GM19043 (cell line): ENCODE data around the gene PPP1R15A.
A peak's percentile ranks its signal among the peaks of the same experiment; 100 is the strongest.
"Not testable (repeated sequence)": the region's sequence is repeated elsewhere in the genome, so short reads cannot be mapped to it uniquely, and the experiment has no call there.

Source experiments
- ATAC-seq: cut with Tn5 transposase; IDR thresholded peaks from one replicate; pipeline ENCODE4 v1.9.1; 2021; ENCODE audit warnings: low read depth; ENCODE audit not compliant: unreplicated experiment

Gene PPP1R15A

DNA sequence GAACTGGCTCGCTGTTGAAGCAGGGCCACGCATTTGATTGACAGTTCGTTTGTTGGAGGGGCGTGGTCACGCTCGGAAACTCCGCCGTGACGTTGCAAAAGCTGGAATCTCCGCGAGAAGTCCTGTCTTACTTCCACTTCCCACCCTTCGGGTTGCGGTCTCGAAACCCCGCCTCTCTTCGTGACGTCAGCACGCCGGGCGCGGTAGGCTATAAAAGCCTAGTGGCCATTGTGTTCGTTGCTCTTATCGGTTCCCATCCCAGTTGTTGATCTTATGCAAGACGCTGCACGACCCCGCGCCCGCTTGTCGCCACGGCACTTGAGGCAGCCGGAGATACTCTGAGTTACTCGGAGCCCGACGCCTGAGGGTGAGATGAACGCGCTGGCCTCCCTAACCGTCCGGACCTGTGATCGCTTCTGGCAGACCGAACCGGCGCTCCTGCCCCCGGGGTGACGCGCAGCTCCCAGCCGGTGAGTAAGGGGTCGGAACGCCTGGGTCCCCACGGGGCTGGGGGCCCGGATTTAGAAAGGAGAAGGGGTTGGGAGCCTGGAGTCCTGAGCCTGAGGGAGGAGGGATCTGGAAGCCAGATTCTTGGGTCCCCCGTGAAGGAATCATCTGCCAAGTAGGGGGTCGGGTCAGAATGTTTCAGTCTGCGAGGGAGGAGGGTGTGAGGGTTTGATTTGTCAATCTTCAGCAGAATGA lies at the start of gene PPP1R15A:
Gene PPP1R15A, plus strand, starts transcription at position 240 of the 702 bp plus-strand sequence. CDS start 813 bp downstream, outside the sequence.
- ATAC-seq, result peak; percentile 46

DNA sequence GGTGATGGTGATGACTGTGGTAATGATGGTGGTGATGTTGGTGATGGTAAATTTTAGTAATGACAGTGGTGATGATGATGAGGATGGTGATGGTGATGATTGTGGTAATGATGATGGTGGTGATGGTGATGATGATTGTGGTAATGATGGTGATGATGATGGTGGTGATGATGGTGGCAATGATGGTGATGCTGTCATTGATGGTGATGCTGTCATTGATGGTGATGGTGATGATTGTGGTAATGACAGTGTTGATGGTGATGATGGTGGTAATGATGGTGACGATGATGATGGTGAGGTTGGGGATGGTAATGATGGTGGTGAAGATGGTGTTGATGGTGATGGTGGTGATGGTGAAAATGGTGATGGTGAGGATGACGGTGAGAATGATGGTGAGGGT lies 49.7 kb upstream of the PPP1R15A start:
- ATAC-seq, result no peak

DNA sequence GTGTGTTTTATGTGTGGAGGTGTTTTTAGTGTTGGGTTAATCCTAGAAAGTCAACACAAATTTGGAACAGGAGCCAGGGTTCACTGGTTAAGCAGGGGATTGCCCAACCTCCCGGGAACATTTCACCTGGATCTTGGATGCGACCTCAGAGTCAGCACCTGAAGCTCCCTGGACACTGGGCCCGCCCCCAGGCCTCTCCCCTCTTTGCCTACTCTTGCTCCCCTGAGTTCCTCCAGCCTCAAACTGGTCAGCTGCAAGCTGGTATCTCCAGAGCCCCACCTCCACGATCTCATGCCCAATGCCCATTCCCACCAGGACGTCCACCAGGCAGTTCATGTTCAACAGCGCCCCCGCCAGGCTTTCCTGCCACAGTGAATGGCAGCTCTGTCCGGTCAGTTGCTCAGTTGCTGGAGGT lies 45.6 kb upstream of the PPP1R15A start:
- ATAC-seq, result no peak

DNA sequence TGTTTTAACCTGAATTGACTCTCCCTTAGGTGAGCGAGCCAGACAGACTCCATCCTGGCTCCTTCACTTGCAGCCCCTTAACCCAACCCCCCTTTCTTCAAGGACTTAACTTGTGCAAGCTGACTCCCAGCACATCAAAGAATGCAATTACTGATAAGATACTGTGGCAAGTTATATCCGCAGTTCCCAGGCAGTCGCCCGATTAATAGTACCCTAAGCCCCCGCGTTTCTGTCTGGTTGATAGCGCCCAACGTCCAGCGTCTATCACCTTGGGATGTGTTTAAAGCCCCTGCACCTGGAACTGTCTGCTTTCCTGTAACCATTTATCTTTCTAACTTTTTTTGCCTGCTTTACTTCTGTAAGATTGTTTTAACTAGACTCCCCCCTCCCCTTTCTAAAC lies 42.1 kb upstream of the PPP1R15A start:
- ATAC-seq, result no peak

DNA sequence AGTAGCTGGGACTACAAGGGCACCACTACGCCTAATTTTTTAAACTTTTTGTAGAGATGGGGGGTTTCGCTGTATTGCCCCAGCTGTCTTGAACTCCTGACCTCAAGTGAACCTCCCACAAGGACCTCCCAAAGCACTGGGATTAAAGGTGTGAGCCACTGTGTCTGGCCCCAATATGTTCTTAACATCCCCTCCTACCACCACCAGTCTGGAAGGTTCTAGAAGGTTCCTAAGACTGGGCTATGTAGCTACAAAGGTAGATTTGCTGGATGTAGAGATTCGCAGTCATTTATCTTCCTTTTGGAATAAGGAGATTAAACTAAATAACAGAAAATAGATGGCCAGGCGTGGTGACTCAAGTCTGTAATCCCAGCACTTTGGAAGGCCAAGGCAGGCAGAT lies 41.3 kb upstream of the PPP1R15A start:
- ATAC-seq, result no peak

DNA sequence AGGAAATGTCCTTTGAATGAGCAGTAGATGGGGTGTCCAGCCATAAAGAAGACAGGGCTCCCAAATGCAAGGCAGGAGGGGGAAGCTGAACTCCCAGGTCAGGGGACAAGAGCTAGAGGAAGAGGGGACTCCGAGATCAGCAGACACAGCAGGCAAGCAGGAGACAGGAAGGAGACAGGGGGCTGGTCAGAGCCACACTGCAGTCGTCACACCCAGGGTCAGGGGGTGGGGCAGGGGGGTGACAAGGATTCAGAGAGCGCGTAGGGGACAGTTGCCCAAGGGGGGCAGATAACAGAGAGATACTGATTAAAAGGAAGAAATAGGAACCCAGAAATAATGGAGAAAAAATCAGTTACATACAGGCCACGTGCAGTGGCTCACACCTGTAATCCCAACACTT lies 39.2 kb upstream of the PPP1R15A start:
- no peak for ATAC-seq

DNA sequence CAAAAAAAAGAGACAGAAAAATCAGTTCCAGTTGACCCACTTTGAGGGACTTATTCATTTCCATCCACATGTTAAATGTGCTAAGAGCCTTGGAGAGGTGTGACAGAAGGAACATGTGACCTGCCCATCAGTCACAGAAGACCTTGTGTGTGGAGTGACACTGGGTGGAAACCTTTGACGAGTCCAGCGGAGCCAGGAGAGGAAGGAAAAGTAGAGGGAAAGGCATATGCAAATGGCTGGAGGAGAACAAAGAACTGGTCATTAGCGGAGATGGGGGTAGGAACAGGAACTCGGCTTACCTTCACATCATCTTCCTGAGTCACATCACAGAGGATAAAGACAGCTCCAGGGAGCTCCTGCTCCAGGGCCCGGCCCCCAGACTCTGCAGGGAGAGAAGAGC lies 38.2 kb upstream of the PPP1R15A start:
- ATAC-seq, result no peak

DNA sequence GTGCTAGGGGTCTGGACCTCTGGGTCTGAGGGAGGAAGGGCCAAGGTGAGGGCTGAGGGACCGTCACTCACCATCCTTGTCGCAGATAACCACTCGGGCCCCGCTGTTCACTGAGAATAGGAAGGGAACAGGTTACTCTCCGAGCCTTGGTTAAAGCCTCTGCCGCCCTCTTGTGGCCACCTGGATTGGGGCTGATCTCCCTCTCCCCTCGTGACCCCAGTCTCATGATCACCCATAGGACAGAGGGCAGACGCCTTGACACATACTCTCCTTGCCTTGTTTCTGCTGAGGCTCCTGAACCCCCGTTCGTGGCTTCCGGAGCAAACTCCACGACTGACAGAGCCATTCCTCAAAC lies 36.5 kb upstream of the PPP1R15A start:
- peak; percentile 63 for ATAC-seq

DNA sequence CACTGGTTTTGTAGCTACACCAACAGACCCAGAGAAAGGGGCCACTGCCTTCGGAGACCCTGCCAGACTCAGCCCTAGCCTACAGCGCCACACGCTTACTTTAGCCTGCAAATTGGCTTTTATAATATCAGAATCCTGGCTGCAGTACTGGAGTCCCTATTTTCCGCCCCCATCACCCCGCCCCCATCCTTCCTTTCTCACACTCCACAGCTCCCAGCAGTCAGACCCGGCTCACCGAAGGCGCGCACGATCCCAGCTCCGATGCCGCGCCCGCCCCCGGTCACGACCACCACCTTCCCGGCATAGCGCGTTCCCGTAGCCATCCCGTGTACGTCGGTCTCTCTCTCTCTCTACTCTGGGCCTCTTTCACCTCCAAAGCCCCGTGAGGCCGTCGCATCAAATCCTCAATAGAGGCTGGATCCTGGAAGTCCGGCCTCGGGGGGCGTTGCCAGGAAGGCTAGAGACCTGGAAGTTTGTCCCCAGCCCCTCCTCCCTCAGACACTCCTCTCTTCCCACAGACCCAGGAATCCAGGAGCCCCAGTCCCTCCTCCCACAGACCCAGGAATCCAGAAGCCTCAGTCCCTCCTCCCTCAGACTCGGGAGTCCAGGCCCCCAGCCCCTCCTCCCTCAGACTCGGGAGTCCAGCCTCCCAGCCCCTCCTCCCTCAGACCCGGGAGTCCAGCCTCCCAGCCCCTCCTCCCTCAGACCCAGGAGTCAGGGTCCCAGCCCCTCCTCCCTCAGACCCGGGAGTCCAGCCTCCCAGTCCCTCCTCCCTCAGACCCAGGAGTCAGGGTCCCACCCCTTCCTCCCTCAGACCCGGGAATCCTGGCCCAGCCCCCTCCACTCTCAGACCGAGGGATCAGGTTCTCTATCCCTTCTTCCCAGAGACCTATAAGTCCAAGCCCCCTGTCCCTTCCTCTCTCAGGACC lies 35.9 kb upstream of the PPP1R15A start, which contains the start of gene HSD17B14:
Gene HSD17B14, minus strand, starts transcription at position 403 of the 929 bp plus-strand sequence. Its CDS starts 80 bp downstream, at position 323.
- no peak for ATAC-seq

DNA sequence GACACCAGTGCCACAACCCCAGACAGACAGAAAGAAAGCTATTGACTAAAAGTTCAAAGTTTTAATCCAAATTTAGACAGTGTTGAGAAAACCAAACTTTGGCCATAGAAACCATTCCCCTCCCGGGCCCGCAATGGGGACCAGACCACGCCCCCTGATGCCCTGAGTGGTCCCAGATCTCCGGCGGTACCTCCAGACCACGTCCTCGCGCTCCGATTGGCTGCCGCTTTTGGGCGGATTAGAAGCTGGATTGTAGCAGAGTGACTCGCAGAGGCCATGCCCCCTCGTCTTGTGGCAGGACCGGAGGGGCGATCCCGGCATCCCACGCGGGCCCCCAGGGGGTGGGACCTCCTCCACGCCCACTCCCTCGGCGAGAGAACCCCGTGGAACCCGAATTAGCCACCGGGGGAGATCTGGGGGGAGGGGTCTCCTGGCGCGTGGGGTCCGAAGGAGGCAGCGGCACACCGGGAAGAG lies 35.1 kb upstream of the PPP1R15A start:
- no peak for ATAC-seq

DNA sequence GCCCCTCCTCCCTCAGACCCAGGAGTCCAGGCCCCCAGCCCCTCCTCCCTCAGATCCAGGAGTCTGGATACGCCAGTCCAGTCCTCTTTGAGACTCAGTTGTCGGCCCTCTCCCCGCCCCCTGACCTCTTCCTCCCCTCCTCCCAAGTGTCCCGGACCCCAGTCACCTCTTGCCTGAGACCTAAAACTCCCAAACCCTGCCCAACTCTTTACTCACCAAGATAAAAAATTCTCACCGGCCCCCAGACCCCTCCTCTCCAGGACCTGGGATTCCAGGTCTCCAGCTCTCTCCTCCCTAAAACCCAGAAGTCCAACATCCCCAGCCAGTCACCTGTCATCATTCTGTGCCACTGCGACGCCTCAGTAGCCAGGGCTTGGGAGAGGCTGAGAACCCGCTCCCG lies 34.5 kb upstream of the PPP1R15A start:
- no peak for ATAC-seq

DNA sequence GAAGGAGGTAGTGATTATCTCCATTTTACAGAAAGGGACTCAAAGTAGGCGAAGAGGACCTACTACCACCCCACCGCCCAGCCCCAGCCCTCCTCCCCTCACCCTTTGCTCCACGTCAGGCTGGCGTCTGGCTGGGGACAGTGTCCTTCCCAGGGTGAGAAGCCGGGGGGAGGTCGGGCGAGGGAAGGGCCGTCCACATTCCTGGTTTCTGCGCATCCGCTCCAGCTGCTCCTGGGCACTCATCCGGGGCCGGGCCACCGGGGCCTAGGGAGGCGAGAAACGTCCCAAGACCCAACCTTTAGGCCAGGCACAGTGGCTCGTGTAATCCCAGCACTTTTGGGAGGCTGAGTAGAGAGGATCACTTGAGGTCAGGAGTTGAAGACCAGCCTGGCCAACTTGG lies 31.2 kb upstream of the PPP1R15A start:
- ATAC-seq, result no peak

DNA sequence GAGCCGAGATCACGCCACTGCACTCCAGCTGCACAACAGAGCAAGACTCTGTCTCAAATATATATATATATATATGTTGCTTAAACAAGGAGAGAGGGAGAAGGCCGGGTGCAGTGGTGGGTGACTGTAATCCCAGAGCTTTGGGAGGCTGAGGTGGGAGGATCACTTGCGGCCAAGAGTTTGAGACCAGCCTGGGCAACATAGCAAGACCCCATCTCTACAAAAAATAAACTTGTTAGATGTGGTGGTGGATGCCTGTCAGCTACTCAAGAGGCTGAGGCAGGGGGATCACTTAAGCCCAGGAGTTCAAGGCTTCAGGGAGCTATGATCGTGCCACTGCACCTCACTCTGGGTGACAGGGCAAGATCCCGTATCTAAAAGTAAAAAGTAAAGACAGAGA lies 30.6 kb upstream of the PPP1R15A start:
- ATAC-seq, result no peak

DNA sequence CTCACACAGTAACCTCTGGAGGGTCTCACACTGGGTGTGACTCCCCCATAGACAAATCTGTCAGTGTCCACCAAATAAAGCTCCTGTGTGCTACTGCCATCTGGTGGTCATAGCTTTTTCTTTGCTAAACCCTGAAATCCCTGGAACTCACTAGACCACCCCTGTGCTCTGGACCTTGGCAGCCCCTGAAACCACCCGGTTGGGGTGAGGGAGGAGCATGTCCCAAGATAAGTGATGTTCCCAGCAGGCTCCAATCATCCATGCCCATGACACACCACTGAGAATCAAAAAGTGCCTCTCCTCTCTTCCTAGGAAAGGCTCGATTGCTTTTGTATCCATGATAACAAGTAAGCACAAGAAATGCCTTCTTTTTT lies 29.4 kb upstream of the PPP1R15A start:
- ATAC-seq, result no peak

DNA sequence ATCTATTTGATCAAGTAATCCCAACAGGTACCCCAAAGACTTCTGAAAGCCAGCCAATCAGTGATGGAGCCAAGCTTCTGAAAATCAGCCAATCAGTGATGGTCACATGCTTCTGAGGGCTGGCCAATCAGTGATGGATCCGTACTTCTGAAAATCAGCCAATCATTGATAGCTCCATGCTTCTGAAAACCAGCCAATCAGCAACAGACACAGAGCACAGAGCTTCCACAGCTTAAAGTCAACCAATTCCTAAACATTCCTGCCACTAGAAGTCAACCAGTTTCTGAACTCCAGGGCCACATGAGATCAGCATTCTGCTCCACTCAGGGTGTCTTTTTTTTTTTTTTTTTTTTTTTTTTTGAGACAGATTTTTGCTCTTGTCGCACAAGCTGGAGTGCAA lies 27.7 kb upstream of the PPP1R15A start:
- no peak for ATAC-seq

DNA sequence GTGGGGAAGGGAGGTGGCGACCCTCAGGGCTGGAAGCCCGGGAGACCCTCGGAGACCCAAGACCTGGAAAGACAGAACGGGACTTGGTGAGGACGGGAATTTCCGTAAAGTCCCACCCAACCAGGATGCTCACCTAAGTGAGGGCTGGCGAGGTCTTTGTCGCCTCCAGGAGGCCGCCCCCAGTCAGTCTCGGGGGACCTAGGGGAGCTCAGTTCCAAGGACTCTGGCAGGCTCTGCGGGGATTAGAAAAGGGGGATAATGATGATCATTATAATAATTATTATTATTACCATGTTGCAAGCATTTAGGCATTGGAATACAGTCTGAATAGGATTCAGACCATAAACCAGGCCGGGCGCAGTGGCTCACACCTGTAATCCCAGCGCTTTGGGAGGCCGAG lies 26.8 kb upstream of the PPP1R15A start:
- ATAC-seq, result no peak

DNA sequence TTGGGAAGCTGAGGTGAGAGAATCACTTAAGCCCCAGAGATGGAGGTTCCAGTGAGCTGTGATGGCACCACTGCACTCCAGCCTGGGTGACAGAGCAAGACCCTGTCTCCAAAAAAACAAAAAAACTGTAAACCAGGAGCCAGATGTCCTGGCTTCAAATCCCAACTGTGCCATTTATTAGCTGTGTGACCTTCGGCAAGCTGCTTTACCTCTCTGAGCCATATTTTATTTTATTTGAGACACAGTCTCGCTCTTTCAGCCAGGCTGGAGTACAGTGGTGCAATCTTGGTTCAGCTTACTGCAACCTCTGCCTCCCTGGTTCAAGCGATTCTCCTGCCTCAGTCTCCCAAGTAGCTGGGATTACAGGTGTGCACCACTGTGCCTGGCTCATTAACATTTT lies 25.6 kb upstream of the PPP1R15A start:
- not testable (repeated sequence) for ATAC-seq

DNA sequence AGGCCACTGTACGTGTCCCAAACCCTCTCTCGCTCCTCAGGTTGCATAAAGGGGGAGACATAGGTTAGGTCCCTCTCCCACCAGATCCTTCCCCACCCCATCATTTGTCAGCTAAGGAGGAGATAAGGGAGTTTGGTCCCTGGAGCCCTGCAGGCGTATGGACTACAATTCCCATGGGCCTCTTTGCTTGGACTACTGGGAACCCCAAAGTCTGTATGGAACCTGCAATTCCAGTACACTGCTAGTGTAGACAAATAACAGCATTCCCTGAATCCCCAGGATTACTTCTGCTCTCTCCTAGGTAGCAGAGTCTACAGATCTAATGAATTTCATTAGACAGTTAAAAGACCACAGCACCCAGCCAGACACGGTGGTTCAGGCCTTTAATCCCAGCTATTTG lies 19.9 kb upstream of the PPP1R15A start:
- ATAC-seq, result no peak

DNA sequence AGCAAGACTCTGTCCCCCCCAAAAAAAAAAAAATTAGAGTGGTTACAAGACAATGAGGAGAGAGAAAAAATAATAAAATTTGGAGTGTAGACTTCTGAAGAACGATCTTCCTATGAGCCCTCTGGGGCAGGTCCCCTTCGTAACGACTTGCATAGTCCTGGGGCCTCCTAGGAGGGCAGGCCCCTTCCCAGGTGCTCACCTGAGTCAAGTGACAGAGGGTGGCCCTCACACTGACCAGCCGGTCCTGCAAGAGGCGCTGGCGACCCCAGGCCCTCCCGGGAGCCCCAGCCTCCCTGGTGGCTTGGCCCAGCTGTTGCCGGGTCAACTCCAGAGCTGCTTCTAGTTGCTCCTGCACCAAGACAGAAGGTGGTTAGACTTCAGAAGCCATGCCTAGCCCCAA lies 18.7 kb upstream of the PPP1R15A start:
- no peak for ATAC-seq

DNA sequence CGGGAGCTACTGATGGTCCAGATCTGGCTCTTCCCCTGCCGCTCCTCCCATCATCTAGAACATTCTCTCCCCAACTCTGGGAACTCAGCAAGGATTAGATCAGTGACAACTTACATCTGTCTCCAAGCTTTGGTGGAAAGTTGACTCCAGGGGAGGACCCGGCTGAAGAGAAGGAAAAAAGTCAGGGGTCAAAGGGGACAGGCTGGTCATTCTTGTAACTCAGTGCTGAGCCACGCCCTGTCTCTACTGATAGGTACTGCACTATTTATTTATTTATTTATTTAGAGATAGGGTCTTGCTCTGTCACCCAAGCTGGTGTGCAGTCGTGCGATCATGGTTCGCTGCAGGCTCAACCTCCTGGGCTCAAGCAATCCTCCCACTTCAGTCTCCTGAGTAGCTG lies 18.1 kb upstream of the PPP1R15A start:
- no peak for ATAC-seq

DNA sequence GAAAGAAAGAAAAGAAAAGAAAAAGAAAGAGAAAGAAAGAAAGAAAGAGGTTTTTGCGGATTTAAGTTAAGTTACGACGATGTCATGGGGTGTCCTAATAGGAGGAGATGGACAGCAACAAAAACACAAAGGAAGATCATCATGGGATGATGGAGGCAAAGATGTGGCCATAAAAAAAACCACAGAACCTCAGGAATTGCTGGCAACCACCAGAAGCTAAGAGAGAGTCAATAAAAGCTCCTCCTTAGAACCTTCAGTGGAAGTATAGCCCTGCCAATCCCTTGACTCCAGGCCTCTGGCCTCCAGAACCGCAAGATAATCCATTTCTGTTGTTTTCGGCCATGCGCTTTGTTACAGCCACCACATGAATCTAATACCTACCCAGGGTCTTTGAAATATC lies 15.3 kb upstream of the PPP1R15A start:
- no peak for ATAC-seq
